Omental fat pad (tissue), 4 donors: ENCODE results near the gene MYO1A. TPM values are rescaled to one million over a fixed set of nuclear protein-coding genes. Genes with fewer than 3 reads are reported as not detected.

Source experiments
- ATAC-seq: fragments of 150-250 bp; one replicate; pipeline ENCODE4 v1.9.1; 2016; ENCODE audit warnings: mild to moderate bottlenecking, moderate library complexity; ENCODE audit not compliant: low FRiP score
- DNase-seq: peaks from one replicate; pipeline ENCODE4 v3.0.0-alpha.2; 2019; ENCODE audit warnings: low spot score
- total RNA-seq, 4 donors: library from RNA; depleted of rRNA; stranded (reverse); fragments of >200 nt; gene quantifications; one replicate each; pipeline ENCODE4 v1.1.0, GENCODE V29; 2016
- TF ChIP-seq, protein P1 (sequence below), 3 donors: fragments of 450-650 bp; IDR thresholded peaks; one replicate each; pipeline ENCODE4 v1.5.1; 2016 to 2017; ENCODE audit warnings: antibody characterized with exemption in 3 of 3, mild to moderate bottlenecking in 3 of 3, moderate library complexity in 2 of 3

MYO1A gene
- total RNA-seq, 4 donors from 2014 or later, result 0.25 to 0.74 (median 0.32) TPM; not detected in 1

DNA sequence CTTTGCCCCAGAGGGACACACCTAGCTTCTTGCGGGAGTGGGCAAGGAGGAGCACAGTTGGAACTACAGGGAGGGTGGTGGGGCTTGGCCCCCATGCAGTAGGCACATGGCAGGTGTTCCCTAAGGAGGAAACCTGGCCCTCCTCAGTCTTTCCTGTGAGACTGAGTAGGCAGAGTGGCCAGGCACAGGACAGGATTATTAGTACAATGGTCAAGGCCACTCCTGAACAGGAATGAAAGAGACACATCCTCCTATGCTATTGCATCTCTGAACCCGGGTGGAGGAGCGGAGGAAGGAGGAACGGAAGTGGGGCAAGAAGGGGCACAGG lies 846 bp downstream of the MYO1A start:
- no peak for DNase-seq
- ATAC-seq, result no peak
- TF ChIP-seq, protein P1, sequence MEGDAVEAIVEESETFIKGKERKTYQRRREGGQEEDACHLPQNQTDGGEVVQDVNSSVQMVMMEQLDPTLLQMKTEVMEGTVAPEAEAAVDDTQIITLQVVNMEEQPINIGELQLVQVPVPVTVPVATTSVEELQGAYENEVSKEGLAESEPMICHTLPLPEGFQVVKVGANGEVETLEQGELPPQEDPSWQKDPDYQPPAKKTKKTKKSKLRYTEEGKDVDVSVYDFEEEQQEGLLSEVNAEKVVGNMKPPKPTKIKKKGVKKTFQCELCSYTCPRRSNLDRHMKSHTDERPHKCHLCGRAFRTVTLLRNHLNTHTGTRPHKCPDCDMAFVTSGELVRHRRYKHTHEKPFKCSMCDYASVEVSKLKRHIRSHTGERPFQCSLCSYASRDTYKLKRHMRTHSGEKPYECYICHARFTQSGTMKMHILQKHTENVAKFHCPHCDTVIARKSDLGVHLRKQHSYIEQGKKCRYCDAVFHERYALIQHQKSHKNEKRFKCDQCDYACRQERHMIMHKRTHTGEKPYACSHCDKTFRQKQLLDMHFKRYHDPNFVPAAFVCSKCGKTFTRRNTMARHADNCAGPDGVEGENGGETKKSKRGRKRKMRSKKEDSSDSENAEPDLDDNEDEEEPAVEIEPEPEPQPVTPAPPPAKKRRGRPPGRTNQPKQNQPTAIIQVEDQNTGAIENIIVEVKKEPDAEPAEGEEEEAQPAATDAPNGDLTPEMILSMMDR (IDR thresholded peaks at IDR 0.05), result no peak

DNA sequence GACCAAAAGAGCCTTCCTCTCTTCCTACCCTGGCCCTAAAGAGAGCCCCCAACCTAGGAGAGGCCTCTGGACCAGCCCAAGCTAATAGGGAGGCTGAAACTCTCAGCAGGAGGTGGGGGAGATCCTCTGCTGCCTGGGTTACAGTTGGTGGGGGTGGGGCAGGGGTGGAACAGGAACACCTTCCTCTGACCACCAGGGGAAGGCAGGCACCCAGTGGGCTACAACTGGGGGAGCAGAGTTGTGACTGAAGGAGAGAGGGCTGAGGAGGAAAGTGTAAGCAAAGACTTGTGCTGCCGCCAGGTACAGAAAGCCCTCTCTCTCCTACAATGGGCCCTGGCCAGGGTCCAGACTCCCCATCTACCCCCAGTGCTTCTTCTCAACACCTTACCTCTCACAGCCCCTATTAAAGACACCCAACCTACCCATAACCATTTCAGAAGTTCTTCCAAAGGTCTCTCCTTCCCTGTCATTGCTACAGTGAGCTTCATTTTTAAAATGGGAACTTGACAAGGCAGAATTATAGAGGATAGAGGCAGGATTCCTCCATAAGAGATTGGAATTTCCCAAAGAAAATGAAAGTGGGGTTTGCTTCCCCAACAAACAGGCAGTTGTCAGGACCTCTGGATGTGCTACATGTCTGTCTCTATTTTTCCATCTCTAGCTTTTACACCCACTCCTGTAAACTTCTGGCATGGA lies 1.4 kb downstream of the MYO1A start:
- DNase-seq, result no peak
- no peak for ATAC-seq
- TF ChIP-seq, protein P1 (IDR thresholded peaks at IDR 0.05), result no peak

DNA sequence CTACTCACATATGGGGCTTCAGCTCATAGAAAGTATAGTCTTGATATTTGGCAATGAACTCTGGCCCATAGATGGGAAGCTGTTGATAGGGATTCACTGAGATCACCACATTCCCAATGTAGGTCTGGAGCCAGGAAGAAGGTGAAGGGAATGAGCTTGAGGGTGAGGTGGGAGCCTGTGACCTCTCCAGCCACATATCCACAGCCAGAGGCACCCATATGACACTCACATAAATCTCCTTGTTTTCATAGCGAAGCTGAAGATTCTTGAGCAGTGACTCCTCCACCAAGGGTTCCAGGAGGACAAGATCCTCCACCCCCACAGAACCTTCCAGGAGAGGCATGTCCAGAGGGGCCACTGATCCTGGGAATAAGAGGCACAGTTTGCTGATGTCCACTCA lies 1.9 kb downstream of the MYO1A start:
- DNase-seq, result no peak
- TF ChIP-seq, protein P1 (IDR thresholded peaks at IDR 0.05), result no peak
- no peak for ATAC-seq

DNA sequence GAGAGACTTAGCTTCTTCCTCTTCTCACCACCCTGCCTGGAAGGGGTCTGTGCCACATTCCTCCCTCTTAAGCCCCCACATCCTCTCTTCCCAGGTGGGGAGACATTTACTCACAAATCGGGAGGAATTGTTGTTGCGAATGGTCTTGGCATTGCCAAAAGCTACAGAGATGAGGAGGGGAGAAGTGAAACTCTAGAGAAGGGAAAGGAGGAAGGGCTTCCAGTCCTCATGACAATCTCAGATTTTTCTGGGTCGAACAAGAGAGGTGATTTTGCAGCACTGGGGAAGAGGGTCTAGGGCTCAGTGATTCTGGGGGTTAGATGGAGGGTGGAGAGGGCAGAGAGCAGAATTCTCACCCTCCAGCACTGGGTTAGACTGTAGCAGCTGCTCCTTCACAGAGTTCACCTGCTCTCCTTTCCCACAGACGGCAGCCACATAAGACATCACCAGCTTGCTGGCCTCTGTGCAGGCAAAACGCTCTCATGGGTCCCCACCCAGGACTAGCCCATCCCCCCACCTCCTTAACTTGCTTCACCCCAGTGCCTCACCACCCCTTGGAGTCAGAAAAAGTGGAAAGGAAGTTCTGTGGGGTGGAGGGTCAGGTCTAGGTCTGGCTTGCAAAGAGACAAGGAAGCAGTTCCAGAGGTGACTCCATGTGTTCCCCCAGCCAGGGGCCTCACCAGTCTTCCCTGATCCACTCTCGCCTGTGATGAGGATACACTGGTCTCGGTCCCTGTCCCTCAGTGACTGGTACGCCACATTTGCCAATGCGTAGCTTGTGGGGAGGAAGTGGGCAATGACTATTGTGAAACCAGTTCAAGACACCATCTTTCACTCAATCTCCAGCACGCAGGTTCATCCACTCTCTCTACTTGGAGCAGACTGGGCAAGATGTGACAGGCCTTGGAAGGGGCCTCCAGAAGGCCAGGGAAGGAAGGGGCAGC lies 2.7 kb downstream of the MYO1A start:
- TF ChIP-seq, protein P1 (IDR thresholded peaks at IDR 0.05), result no peak
- DNase-seq (no peak), ATAC-seq (no peak)

DNA sequence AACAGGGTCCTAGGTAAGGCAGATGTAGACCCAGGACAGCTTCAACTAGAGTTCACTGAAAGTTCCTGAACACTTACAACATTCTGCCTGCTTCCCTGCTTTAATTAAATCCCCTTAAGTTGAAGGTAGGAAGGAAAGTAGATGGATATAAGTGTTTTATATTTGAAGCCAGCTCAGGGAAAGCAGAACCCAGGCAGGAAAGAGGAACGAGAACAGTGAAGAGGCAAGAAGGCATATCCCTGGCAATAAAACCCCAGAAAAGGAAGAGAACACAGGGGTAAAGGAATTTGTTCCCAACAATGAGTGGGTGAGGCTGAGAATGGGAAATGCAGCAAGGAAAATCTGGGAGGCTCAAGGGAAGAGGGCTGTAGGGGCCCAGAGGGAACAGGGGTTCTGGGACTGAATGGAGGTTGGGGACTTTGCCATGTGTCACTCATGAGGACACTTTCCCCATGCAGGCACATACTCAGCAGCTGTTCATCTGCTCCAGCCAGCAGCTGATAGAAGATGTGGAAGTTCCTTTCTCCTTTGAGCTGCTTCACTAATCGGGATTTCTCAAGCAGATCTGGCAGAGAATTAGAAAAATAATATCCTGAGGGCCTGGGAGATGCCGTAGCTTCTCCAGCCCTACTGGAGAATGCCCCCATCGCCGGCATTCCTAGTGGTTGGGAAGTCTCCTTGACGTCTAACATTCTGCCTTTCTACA lies 3.7 kb downstream of the MYO1A start:
- ATAC-seq (no peak), DNase-seq (no peak)
- TF ChIP-seq, protein P1 (IDR thresholded peaks at IDR 0.05), result no peak

DNA sequence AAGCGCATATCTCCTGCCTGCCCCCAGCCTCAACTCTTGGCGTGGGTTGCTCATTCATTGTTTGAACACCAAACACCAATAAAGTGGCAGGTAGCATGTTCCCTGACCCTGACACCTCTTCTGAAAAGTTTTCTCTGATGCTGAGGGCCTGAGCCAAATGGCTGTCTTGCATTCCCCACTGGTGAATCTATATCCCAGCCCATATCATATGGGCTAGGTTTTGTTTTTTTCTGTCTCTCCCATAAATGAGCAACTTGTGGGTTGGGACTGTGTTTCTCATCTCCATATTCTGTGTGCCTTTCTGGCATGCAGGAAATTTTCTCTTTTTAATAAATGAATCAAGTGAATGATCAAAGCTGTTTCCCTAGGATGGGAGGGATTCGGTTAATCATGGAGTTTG lies 5.0 kb downstream of the MYO1A start:
- ATAC-seq (no peak), DNase-seq (no peak)
- TF ChIP-seq, protein P1 (IDR thresholded peaks at IDR 0.05), result no peak
